GM13977 (cell line): Measurements from ENCODE around the gene TMEM38A.
"Not testable (repeated sequence)": the region's sequence is repeated elsewhere in the genome, so short reads cannot be mapped to it uniquely, and the experiment has no call there.

ENCODE experiments used
- DNase-seq: peaks from one replicate; pipeline ENCODE4 v3.0.0; 2012; ENCODE audit warnings: low spot score
- in situ Hi-C: fragments of 300-500 bp; cut with MboI; formaldehyde crosslinking; loops from one replicate; pipeline ENCODE4 v1.12.0; 2022; ENCODE audit warnings: low sequenced_read_pairs, low pct_unique_long_range_greater_than_20kb, mixed read lengths, inconsistent platforms; ENCODE audit not compliant: unreplicated experiment
- TF ChIP-seq, protein P1 (sequence below): IDR thresholded peaks from 2 replicates; pipeline ENCODE4 v1.5.1; 2012; ENCODE audit warnings: mild to moderate bottlenecking, control low read depth; ENCODE audit not compliant: insufficient read depth; ENCODE audit errors: extremely low read depth, missing control alignments

TMEM38A gene

DNA sequence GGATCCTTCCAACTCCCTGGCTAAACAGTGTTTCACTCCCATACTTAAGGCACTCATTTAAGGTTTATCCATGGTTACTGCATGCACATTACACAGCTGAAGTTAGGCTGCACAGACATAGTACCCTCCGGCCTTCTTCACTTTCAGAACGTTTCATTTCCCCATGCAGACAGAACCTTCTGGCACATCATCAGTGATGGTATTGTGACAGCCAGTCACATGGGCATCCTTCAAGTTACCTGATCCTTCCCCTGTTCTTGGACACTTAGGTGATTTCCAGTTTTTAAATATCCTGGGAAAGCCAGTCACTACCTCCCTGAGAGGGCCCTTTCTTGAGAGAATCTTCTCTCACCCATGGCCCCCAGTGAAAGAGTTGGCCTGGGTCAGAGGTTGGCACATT is 10.1 kb upstream of the TMEM38A start:
- in situ Hi-C loops, result no loop called here
- no peak for DNase-seq
- TF ChIP-seq, protein P1, sequence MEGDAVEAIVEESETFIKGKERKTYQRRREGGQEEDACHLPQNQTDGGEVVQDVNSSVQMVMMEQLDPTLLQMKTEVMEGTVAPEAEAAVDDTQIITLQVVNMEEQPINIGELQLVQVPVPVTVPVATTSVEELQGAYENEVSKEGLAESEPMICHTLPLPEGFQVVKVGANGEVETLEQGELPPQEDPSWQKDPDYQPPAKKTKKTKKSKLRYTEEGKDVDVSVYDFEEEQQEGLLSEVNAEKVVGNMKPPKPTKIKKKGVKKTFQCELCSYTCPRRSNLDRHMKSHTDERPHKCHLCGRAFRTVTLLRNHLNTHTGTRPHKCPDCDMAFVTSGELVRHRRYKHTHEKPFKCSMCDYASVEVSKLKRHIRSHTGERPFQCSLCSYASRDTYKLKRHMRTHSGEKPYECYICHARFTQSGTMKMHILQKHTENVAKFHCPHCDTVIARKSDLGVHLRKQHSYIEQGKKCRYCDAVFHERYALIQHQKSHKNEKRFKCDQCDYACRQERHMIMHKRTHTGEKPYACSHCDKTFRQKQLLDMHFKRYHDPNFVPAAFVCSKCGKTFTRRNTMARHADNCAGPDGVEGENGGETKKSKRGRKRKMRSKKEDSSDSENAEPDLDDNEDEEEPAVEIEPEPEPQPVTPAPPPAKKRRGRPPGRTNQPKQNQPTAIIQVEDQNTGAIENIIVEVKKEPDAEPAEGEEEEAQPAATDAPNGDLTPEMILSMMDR, result no peak

DNA sequence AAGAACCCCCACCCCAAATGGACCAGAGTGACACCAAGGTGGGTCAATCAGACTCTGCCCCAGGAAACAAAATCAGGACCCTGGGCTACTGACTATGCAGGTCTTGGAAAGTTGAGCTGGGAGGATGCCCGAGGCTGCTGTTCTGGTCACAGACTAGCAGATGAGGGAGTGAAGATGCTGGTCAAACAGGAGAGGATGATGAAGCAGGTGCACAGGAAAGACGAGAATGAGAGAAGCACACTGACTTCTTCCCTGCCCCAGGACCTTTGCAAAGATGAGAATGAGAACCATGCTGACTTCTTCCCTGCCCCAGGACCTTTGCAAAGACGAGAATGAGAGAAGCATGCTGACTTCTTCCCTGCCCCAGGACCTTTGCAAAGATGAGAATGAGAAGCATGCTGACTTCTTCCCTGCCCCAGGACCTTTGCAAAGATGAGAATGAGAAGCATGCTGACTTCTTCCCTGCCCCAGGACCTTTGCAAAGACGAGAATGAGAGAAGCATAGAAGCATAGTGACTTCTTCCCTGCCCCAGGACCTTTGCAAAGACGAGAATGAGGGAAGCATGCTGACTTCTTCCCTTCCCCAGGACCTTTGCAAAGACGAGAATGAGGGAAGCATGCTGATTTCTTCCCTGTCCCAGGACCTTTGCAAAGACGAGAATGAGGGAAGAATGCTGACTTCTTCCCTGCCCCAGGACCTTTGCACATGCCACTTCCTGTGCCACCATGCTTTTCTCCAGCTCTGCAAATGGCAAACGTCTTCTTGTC is 9.3 kb upstream of the TMEM38A start:
- in situ Hi-C loops, DNase-seq: not testable (repeated sequence)

DNA sequence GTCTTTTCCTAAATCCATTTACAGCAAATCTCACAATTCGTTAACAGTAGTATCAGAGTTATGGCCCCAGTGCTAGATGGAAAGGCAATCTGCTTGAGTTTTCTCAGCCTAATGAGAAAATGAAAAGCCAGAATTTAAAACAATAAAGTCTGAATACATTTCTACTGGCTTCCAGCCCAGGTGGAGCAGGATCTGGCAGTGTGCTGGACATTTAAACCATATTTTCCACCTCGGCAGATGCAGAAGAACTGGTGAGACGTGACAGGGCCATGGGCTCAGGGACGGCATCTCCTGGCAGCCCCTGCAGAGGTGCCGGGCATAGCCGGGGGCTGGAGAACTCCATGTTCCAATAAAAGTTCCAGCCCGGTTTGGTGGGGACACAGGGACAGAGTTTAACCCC is 8.1 kb upstream of the TMEM38A start:
- in situ Hi-C loops, result no loop called here
- DNase-seq, result no peak
- TF ChIP-seq, protein P1, result no peak

DNA sequence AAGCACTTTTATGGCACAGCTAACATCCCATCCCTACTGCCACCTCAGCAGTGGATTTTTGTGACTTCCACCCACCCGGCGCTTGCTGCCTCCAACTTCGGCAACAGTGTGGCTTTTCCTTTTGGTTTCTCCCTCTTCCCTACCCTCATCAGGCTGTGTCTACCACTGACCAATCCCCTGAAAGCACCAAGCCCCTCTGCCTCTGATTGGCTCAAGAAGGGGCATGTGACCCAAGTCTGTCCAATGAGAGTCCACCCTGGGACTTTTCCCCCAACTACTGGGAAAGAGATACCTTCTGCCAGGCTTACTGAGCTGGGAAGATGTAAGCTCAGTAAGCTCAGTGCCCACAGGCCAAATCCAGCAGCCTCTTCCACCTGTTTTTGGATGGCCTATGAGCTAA is 6.8 kb upstream of the TMEM38A start:
- in situ Hi-C loops, result no loop called here
- TF ChIP-seq, protein P1, result no peak
- DNase-seq, result no peak

DNA sequence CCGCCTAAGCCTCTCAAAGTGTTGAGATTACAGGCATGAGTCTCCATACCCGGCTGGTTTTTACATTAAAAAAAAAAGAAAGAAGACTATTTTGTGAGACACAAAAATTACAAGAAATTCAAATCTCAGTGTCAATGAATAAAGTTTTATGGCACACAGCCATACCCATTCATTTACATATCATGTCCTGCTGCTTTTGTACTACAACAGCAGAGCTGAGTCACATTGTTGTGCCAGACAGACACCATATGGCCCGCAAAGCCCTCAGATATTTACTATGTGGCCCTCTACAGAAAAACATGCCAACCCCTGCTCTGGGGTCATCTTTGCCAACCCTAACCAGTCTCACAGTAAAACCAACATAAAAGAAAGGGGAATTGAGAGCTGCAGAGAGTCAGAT is 6.3 kb upstream of the TMEM38A start:
- in situ Hi-C loops, result no loop called here
- DNase-seq, result no peak

DNA sequence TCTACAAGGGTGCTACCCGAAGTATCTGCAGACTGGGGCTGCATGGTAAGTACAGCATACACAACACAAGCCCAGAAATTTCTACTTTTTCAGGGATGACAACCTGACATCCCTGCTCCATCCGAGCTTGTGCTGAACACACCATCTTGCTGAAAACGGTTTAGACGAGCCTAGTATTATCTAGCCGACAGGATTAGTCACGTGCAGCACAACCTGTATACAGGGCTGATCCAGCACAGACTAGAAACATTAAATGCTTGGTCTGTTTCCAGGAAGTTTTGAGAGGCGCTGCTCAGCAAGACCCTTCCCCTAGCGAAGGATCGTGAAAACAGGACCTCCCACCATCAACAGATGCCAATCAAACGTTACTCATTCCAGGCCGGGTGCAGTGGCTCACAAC is 5.2 kb upstream of the TMEM38A start:
- TF ChIP-seq, protein P1, result no peak
- in situ Hi-C loops, result no loop called here
- DNase-seq, result no peak

More for the DNA sequence above, 6.3 kb upstream of the TMEM38A start:
- TF ChIP-seq, protein P1, result no peak

DNA sequence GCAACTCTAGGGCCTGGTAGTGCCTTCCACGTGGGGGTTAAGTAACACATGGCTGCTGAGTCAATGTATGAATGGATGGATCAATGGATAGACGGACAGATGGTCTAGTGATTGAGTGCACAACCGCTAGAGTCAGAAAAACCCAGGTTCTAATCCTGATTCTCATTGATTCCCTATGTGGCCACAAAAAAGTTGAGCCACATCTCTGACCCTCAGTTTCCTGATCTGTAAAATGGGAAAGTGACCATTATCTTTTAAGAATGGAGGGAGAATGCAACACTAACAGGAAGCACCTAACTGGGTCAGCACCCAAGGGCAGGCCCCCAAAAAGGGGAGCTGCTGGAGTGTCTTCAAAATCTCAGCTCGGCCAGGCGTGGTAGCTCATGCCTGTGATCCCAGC is 3.6 kb upstream of the TMEM38A start:
- TF ChIP-seq, protein P1, result no peak
- in situ Hi-C loops, result no loop called here
- DNase-seq, result no peak
